HUES6 (cell line): ENCODE measurements around the gene LCK.

Experiments
- H3K27ac ChIP-seq: 2 replicates; pipeline ENCODE4 v1.7.0; 2013; ENCODE audit warnings: low read depth, mild to moderate bottlenecking, low read length, inconsistent platforms
- H3K27me3 ChIP-seq: 2 replicates; pipeline ENCODE4 v1.6.1; 2013; ENCODE audit warnings: low read length; ENCODE audit not compliant: control insufficient read depth, insufficient read depth
- H3K36me3 ChIP-seq: 2 replicates; pipeline ENCODE4 v1.6.1; 2013; ENCODE audit warnings: low read length; ENCODE audit not compliant: control insufficient read depth, insufficient read depth
- H3K4me1 ChIP-seq: 2 replicates; pipeline ENCODE4 v1.6.1; 2013; ENCODE audit warnings: low read length; ENCODE audit not compliant: control insufficient read depth, insufficient read depth
- H3K4me3 ChIP-seq: 2 replicates; pipeline ENCODE4 v1.5.1; 2013; ENCODE audit warnings: low read depth, low read length
- H3K9ac ChIP-seq: one replicate; pipeline ENCODE4 v1.6.1; 2013; ENCODE audit warnings: mild to moderate bottlenecking, low read length
- H3K9me3 ChIP-seq: 2 replicates; pipeline ENCODE4 v1.6.1; 2013; ENCODE audit warnings: low read depth, low read length; ENCODE audit not compliant: control insufficient read depth, insufficient read depth

Gene LCK

GRCh38 chr1:32303997-32304622 is 53.0 kb downstream of the LCK start:
- 0 out of 2 replicates have a peak, but pooled peaks cover 2% of the 10 kb centered on the region for H3K9me3 ChIP-seq
- peaks cover 44% of the 10 kb centered on the region for H3K36me3 ChIP-seq

GRCh38 chr1:32305310-32305709 is 54.2 kb downstream of the LCK start:
- H3K36me3 ChIP-seq, result peaks cover 44% of the 10 kb centered on the region
- no peak overlapping the region for H3K9ac ChIP-seq
- H3K4me3 ChIP-seq, result no peak overlapping the region
- no peak overlapping the region for H3K27ac ChIP-seq
- H3K27me3 ChIP-seq, result no peaks in the 10 kb centered on the region
- no peaks in the 10 kb centered on the region for H3K4me1 ChIP-seq
- H3K9me3 ChIP-seq, result 0 out of 2 replicates have a peak, but pooled peaks cover 2% of the 10 kb centered on the region

More at GRCh38 chr1:32303997-32304622, 53.0 kb downstream of the LCK start:
- Histone ChIP-seq H3K27ac (no peak overlapping the region), H3K4me1 (no peaks in the 10 kb centered on the region), H3K9ac (no peak overlapping the region), H3K27me3 (no peaks in the 10 kb centered on the region), H3K4me3 (no peak overlapping the region)

GRCh38 chr1:32307324-32307723 is 56.3 kb downstream of the LCK start:
- no peak overlapping the region for H3K27ac ChIP-seq
- no peaks in the 10 kb centered on the region for H3K4me1 ChIP-seq
- H3K9ac ChIP-seq, result no peak overlapping the region
- peaks cover 41% of the 10 kb centered on the region for H3K36me3 ChIP-seq
- 0 out of 2 replicates have a peak, but pooled peaks cover 2% of the 10 kb centered on the region for H3K9me3 ChIP-seq
- H3K27me3 ChIP-seq, result no peaks in the 10 kb centered on the region
- H3K4me3 ChIP-seq, result no peak overlapping the region

GRCh38 chr1:32309960-32310359 is 58.9 kb downstream of the LCK start:
- Histone ChIP-seq H3K4me3 (no peak overlapping the region), H3K9ac (no peak overlapping the region), H3K27me3 (no peaks in the 10 kb centered on the region), H3K4me1 (no peaks in the 10 kb centered on the region), H3K27ac (no peak overlapping the region), H3K9me3 (no peaks in the 10 kb centered on the region), H3K36me3 (peaks cover 19% of the 10 kb centered on the region)

GRCh38 chr1:32311709-32312393 is 60.8 kb downstream of the LCK start:
- H3K27ac ChIP-seq, result no peak overlapping the region
- H3K36me3 ChIP-seq, result peaks cover 8% of the 10 kb centered on the region

GRCh38 chr1:32316903-32317277 is 65.8 kb downstream of the LCK start:
- no peaks in the 10 kb centered on the region for H3K4me1 ChIP-seq
- H3K36me3 ChIP-seq, result peaks cover 36% of the 10 kb centered on the region
- H3K27ac ChIP-seq, result no peak overlapping the region
- H3K9me3 ChIP-seq, result no peaks in the 10 kb centered on the region
- no peak overlapping the region for H3K9ac ChIP-seq
- no peak overlapping the region for H3K4me3 ChIP-seq
- no peaks in the 10 kb centered on the region for H3K27me3 ChIP-seq

More at GRCh38 chr1:32311709-32312393, 60.8 kb downstream of the LCK start:
- Histone ChIP-seq H3K9me3 (no peaks in the 10 kb centered on the region), H3K4me1 (no peaks in the 10 kb centered on the region), H3K9ac (no peak overlapping the region), H3K27me3 (no peaks in the 10 kb centered on the region), H3K4me3 (no peak overlapping the region)

- Histone ChIP-seq H3K9ac (no peak overlapping the region), H3K27ac (no peak overlapping the region), H3K4me3 (no peak overlapping the region), H3K36me3 (peaks cover 42% of the 10 kb centered on the region), H3K4me1 (no peaks in the 10 kb centered on the region), H3K9me3 (no peaks in the 10 kb centered on the region), H3K27me3 (no peaks in the 10 kb centered on the region)
These were observed 67.2 kb downstream of the LCK start for GRCh38 chr1:32318127-32318869.

GRCh38 chr1:32321712-32322291 is 70.7 kb downstream of the LCK start:
- Histone ChIP-seq H3K27ac (no peak overlapping the region), H3K9me3 (no peaks in the 10 kb centered on the region), H3K4me1 (no peaks in the 10 kb centered on the region), H3K9ac (no peak overlapping the region), H3K4me3 (no peak overlapping the region), H3K36me3 (peaks cover 57% of the 10 kb centered on the region), H3K27me3 (no peaks in the 10 kb centered on the region)

- H3K4me1 ChIP-seq, result peaks cover 1% of the 10 kb centered on the region; the same call in 1 of the 2 replicates
- no peaks in the 10 kb centered on the region for H3K9me3 ChIP-seq
- H3K9ac ChIP-seq, result no peak overlapping the region
- no peak overlapping the region for H3K27ac ChIP-seq
- H3K4me3 ChIP-seq, result no peak overlapping the region
- peaks cover 80% of the 10 kb centered on the region for H3K36me3 ChIP-seq
- no peaks in the 10 kb centered on the region for H3K27me3 ChIP-seq
These were observed 76.1 kb downstream of the LCK start for GRCh38 chr1:32327204-32327603.

GRCh38 chr1:32329931-32330466 is 78.9 kb downstream of the LCK start:
- H3K36me3 ChIP-seq, result peaks cover 93% of the 10 kb centered on the region
- H3K27ac ChIP-seq, result no peak overlapping the region
- H3K9me3 ChIP-seq, result no peaks in the 10 kb centered on the region
- H3K27me3 ChIP-seq, result no peaks in the 10 kb centered on the region
- H3K4me1 ChIP-seq, result peaks cover 17% of the 10 kb centered on the region
- H3K9ac ChIP-seq, result no peak overlapping the region
- H3K4me3 ChIP-seq, result no peak overlapping the region
